DMS53 (cell line): ENCODE results near the gene PSTPIP2.
"Not testable (repeated sequence)": the region's sequence is repeated elsewhere in the genome, so short reads cannot be mapped to it uniquely, and the experiment has no call there.

Source experiments
- DNase-seq: peaks from one replicate; lab custom pipeline; 2025; lab: John Stamatoyannopoulos, UW

The PSTPIP2 gene

DNA sequence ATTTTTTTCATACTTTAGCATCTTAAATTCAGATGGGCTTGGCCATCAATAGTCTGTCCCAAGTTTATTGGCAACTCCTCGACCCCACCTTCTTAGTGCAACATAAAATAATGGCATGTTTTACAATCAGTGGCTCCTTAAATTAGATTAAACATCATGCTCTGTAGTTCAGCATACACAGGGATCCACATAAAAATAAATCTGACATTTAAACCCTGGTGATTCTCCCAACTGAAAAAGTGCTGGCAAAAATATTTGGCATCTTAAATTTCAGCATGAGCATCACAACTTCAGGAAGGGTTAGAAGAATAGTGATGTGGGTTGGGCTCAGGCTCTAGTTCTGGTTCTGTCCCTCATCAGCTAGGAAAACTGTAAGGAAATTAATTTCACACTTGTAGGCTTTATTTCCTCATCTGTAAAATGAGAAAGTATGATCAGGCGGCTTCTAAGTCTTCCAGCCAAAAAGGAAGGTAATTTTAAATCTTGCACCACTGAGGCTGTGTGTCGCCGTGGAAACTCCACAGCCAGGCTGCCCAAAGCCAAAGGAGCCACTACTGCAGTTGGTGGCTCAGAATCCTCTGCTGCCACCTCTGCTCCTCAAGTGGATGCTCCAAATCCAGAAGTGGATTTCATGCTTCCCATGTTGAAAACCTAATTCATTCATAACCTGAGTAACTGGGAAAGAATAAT, 87.4 kb downstream of the PSTPIP2 start:
- DNase-seq: no peak

DNA sequence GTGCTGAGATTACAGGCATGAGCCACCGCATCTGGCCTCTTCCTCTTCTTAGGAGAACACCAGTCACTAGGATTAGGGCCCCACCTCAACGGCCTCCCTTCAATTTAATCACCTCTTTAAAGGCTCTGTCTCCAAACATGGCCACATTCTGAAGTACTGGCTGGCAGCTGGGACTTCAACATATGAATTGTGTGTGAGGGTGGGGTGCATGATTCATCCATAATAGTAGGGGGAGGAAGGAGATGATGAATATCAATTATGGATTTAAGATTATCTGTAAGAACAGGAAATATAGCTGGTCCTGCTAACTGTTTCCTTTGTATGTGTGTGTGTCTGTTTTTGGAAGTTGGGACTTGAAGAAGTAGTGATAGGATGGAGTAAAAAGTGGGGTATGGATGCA, 90.2 kb downstream of the PSTPIP2 start:
- DNase-seq: no peak

DNA sequence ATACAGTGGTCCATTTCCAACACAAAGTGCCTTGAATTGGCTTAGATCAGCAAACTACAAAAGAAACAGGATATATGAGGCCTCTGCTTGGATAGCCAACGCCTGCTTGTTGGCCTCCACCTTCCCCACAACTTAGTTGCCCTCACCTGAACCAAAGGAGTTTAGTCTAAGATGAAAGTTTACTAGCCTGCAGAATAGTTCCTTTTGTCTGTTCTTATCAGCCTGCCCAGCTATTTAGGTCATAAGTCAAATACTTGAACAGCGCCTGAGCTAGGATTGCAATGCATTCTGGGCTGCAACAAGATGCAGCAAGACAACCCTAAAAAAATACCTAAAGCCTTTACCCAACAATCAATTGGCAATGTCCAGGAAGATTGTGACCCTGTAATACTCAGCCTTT, 91.8 kb downstream of the PSTPIP2 start:
- no peak for DNase-seq

DNA sequence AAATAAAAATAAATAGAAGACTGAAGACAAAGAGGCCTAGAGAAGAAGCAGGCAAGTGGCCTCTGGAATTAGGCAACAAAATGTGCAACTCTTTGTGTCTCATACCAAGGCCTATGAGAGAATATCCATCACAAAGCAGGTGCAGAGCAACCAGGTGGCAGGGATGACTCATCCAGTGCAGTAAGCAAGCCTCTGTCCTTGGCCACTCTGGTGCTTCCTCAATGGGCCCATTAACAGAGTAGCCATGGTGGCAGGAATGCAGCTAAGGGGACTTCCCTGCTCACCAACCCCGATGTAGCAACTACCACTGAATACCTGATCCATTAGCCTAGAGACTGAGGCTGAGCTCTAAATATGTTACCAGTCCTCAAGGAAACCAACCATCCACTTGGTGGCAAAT, 94.0 kb downstream of the PSTPIP2 start:
- DNase-seq: peak; percentile 99

DNA sequence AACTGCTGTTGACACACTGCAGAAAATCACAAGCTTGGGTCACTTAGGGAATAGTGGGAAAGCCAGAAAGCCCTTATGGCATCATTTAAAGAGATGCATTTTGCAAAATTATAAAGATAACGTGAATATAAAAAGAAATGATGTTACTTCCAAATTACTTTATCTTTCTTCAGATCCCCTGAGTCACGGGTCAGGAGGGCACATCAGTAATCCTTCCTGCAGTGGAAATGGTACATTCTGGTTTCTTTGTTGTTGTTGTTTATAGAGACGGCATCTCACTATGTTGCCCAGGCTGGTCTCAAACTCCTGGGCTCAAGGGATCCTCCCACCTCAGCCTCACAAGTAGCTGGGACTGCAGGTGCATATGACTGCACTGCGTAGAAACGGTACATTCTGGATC, 95.1 kb downstream of the PSTPIP2 start:
- peak; percentile 40 for DNase-seq

DNA sequence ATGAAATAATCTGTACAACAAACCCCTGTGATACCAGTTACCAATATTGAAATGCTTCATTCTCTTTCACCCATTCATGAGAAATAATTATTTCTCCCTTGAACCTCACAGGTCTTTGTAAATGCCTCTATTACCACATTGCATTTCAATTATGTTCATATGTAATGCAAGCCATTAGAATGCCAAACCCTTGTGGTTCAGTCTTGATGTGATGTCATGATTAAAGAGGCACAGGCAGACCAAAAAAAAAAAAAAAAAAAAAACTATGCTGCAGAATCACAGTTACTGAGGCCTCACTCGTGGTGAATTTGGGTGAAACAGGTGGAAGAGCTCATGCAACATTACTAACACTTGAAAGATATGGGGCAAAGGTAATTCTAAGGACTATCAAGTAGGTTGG, 95.5 kb downstream of the PSTPIP2 start:
- peak; percentile 40 for DNase-seq

DNA sequence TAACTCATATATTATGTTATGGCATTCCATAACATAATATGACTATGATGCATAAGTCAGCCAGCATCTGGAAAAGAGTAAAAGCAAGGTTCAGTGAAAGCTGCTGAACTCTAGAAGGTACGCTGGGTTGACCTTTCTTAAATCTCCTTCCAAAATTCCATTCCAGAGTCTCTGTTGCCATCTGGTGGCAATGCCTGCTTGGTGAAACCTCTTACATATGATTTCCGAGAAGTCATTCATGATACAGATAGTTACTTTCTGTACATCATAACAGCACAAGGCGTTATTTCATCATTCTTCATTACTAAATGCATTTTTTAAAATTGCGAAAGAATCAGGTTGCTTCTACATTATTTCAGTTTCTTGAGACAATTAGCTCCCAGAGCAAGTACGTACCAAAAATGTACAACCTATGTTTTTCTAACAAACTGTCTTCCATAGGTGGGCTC, 97.9 kb downstream of the PSTPIP2 start:
- DNase-seq: peak; percentile 96

DNA sequence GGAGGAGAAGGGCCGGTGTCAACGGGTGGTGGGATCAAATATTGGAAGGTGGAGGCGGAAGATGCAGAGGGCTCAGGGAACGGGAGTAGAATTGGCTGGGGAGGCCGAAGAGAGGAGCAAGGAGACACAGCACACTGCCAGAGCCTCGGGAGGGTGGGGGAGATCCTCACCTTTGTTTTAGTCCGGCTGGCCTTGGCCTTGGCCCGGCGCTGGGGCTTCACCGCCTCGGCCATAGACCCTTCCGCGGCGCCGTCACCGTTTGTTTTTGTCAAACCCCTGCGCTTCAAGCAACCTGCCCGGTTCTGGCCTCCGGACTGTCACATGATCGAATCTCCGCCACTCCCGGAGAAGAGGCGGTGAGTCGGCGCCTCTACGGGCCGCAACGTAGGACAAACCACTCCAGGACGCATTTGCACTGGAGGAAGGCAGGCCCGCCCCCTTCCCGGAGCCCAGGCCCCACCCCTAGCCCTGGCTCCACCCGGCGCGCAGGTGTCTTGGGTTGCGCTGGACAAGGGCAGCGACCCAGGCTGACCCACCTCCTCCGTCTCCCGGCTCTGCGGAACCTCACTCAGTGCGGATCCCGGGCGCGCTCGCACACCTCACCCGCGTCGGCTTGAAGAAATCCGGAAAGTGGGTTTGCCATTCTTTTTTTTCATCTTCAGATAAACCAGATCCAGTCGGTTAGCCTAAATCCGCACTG, 104.9 kb downstream of the PSTPIP2 start, which contains the start of gene EPG5:
EPG5 (minus strand) TSS at position 323 of the 700 bp plus-strand sequence; CDS start at position 233, 90 bp downstream.
- peak; percentile 100 for DNase-seq

DNA sequence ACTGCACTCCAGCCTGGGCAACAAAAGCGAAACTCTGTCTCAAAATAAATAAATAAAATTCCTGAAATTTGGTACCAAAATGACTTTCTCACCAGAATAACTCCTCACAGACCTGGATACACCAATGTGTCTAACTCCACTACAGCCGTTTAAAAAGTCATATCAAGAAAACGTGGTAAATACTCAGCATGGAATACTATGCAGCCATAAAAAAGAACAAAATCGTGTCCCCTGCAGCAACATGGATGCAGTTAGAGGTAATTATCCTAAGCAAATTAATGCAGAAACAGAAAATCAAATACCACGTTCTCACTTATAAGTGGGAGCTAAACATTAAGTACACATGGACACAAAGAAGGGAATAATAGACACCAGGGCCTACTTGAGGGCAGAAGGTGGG, 107.1 kb downstream of the PSTPIP2 start:
- not testable (repeated sequence) for DNase-seq

DNA sequence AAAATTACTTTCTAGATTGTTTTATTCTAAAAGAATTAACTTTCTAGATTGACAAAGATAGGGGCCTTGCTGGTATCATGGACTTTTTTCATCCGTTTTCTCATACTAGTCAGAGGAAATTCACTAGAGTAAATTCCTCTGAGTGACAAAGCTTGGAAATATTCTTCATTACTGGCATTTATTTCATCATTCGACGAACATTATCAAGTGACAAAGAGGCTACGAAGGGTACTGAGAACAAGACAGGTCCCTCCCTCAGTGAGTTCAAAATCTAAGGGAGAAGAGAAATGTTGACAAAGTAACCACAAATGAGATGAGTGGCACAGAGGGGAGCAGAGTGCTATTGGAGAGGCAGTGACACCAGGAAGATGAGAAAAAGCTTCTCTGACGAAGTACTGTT, 109.2 kb downstream of the PSTPIP2 start:
- DNase-seq: no peak

DNA sequence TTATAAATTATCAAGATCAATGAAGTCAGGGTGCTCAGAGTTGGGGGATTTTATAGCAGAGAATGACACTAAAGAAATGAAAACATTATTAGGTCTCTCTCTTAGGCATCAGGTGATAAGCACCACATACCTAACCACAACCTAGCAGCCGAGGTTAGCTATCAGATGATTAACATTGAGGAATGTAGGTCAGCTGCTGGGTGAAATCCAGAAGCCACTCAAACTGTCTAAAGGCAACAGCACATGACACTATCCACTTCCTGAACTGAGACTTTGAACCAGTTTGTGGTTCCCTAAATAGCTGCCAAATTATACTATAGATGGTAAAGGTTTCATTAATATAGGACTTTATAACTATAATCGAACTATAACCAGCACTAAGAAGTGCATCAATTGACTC, 109.6 kb downstream of the PSTPIP2 start:
- no peak for DNase-seq

DNA sequence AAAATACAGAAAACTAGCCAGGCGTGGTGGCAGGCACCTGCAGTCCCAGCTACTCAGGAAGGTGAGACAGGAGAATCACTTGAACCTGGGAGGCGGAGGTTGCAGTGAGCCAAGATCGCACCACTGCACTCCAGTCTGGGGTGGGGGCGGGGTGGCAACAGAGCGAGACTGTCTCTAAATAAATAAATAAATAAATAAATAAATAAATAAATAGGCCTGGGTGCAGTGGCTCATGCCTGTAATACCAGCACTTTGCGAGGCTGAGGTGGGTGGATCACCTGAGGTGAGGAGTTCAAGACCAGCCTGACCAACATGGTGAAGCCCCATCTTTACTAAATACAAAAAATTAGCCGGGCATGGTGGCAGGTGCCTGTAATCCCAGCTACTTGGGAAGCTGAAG, 112.6 kb downstream of the PSTPIP2 start:
- DNase-seq: not testable (repeated sequence)

DNA sequence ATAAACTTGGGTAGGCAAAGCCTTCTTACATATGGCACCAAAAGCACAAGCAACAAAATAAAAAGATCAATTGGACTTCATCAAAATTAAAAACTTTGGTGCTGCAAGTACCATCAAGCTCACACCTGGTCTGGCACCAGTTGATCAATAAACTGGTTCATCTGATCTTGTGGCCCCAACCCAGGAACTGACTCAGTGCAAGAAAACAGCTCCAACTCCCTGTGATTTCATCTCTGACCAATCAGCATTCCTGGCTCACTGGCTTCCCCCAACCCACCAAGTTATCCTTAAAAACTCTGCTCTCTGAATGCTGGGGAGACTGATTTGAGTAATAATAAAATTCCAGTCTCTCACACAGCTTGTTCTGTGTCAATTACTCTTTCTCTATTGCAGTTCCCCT, 113.3 kb downstream of the PSTPIP2 start:
- no peak for DNase-seq

DNA sequence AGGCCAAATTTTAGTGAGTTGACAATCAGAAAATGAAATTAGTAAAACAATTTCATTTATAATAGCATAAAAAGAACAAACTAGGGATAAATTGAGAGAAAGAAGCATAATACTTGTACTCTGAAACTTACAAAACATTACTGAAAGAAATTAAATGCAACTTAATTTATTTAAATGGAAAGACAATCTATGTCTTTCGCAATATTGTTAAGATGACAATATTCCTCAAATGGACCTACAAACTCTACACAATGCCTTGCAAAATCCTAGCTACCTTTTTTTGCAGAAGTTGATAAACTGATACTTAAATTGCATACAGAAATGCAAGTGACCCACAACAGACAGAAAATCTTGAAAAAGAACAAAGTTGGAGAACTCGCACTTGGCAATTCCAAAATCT, 114.0 kb downstream of the PSTPIP2 start:
- DNase-seq: no peak

DNA sequence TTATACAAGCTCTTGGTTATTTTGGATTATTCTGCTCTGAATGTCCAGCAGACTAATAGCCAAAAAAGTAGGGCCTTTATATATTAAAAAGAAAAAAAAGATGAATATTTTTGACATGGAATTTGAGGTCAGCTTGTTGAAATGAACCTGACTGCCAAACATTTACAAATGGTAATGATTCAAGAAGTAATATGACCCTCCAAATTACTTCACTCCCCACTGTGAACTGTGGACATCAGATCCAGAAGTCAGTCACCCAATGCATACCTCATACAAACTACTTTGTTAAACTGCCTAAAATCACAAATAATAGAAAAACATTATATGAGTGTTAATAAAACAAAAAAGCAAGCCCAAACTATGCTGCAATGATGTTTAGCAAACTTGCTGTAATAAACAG, 115.0 kb downstream of the PSTPIP2 start:
- DNase-seq: no peak

DNA sequence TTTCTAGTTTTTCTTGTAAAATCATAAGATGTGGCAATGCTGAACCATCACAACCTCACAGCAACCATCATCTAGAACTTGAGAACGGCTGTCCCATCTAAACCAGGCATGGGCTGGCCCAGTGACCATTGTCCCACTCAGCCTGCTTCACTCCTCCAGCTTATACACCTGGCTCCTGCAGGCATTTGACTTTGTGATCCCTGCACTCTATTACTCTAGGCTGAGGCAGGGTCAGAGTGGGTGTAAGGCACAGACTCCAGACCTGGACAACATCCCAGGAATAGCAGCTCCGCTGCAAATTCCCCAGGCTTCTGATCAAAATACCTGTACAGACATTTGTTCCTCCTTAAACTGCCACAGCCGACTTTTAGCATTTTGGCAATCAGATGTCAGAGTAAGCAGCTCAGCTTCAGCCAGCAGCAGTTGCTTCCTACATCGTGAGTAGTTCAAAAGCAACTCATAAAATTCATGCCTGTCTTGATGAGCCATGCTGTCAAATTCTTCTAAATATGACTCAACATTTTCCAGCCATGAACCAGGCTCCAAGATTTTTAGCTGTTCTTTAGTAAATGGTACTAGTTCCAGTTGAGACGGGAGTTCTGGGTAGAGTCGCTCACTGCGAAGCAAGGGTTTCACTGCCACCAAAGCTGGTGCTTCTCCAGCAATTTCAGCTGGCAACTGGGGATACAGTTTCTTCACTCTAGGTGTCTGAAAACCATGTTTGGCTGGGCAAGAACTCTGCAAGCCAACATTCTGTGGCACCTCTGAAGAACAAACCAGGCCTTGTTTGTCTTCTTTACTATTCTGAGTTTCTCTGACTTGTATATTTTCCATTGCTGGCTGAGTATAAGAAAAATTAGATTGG, 117.8 kb downstream of the PSTPIP2 start:
- DNase-seq: no peak

DNA sequence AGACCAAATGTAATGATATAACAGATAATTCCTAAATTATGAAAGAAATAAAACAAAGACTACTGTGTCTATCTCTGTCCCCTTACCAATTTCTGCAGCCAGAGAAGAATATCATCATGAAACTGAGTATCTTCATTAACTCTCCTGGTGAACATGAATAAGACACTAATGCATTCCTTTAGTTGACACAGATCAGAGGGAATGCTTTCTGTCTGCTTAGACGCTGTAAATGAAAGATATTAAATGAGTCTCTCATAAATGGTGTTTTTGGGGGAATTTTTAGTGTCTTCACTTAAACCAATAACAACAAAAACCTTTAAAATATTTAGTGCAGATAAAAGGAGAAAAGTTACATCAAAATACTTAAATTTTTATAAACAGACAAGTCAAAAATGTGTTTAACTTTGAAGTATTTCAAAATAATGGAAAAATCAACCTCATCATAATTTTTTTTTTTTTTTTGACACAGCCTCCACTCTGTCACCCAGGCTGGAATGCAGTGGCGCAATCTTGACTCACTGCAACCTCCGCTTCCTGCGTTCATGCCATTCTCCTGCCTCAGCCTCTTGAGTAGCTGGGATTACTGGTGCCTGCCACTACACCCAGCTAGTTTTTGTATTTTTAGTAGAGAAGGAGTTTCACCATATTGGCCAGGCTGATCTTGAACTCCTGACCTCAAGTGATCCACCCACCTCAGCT, 120.9 kb downstream of the PSTPIP2 start:
- DNase-seq: no peak

DNA sequence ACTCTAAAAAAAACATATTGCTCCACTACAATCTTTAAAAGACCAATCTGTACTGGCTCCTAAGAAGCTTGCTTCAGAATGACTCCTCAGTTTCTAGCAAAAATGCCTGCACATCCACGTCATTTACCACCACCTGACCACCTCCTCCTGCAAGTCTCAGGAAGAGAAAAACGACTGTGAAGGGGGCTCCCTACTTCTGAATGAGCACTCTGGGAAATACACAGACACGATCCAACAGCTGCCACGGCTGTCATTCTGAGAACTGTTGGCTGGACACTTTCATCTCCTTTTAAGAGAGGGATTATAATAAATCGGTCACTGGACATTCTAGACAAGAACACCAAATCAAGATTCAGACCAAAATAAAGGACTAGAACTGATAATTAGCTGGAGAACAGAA, 126.4 kb downstream of the PSTPIP2 start:
- DNase-seq: no peak

DNA sequence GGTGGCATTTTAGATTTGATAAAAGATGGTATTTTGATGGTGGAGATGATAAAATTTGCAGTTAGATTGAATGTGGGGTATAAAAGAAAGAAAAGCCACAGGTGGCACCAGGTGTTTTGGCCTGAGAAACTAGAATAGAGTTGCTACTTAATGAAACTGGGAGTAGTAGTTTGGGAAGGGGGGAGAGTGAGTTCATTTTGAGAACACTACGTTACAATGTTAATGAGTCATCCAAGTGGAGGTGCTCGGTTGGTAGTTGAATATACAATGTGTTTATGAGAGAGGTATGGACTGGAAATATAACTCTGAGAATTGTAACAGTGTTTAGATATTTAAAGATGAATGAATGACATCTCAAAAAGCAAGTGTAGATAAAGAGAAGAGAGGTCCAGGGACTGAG, 131.3 kb downstream of the PSTPIP2 start:
- no peak for DNase-seq

DNA sequence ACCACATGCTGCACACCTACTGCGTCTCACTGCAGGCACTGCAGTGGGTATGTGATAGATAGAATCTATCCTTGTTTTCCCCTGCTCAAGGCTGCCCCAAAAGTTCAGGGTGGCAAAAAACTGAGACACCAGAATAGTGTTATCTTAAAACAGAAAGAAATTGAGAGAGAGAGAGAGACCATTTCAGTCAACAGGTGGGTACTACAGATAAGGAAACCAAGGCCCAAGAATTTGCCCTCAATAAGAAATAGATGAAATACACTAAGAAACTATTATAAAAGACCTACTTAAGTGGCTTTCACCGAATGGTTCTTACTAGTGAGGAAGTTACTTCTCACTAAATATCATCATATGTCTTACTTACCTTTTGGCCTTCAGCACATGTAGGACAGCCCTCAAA, 132.8 kb downstream of the PSTPIP2 start:
- DNase-seq: no peak

DNA sequence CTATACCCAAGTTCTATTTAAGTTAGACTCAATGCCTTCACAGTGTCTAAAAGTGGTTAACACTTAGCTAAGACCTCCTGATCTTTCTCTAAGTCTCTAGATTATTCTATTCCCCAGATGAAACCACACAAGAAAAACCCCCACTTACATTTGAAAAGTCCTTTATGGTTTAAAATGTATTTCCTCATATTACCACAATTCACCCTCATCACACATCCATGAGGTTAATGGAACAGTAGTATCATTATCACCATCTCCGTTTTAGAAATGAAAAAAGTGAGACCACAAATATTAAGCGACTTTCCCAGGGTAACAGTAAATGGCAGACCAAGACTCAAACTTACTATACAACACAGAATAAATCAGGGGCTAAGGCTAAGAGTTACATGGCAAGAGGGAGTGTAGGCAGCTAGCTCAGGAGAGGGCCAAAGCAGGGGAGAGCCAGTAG, 133.5 kb downstream of the PSTPIP2 start:
- no peak for DNase-seq
